Natural killer cell (primary cell): ENCODE results near the gene TMEM61. TPM values are rescaled to one million over a fixed set of nuclear protein-coding genes. Genes with fewer than 3 reads are reported as not detected.

Experiments
- ATAC-seq, 3 donors: fragments of 150-1000 bp in 2 of 3; fragments of 200-7000 bp in 1 of 3; cut with Tn5 transposase; 1 replicate in 1 of 3; 2 replicates in 2 of 3; pipeline ENCODE4 v1.10.0; 2021; ENCODE audit warnings: mild to moderate bottlenecking in 2 of 3, moderate library complexity in 2 of 3
- DNase-seq, 2 donors: peaks; one replicate each; pipeline versions ENCODE4 v3.0.0 to v3.0.0-alpha.2; 2013 to 2021; ENCODE audit warnings: mixed read lengths in 1 of 2
- H3K27ac ChIP-seq: one replicate; pipeline ENCODE4 v1.5.1; 2013; ENCODE audit warnings: mild to moderate bottlenecking, low read length
- H3K27me3 ChIP-seq: one replicate; pipeline ENCODE4 v1.6.1; 2013; ENCODE audit warnings: low read length; ENCODE audit not compliant: control insufficient read depth, insufficient read depth
- H3K36me3 ChIP-seq: one replicate; pipeline ENCODE4 v1.6.1; 2013; ENCODE audit warnings: low read length; ENCODE audit not compliant: control insufficient read depth, insufficient read depth
- H3K4me1 ChIP-seq: one replicate; pipeline ENCODE4 v1.6.1; 2013; ENCODE audit warnings: low read length; ENCODE audit not compliant: control insufficient read depth, insufficient read depth
- H3K4me3 ChIP-seq: one replicate; pipeline ENCODE4 v1.5.1; 2013; ENCODE audit warnings: low read length
- H3K9me3 ChIP-seq: one replicate; pipeline ENCODE4 v1.6.1; 2013; ENCODE audit warnings: low read length; ENCODE audit not compliant: control insufficient read depth, insufficient read depth
- H3K27ac Mint-ChIP-seq, 2 donors: one replicate each; pipeline ENCODE4 v1.8.0; 2022; ENCODE audit warnings: mild to moderate bottlenecking in 2 of 2, mixed read lengths in 2 of 2, moderate library complexity in 1 of 2
- H3K27me3 Mint-ChIP-seq, 2 donors: one replicate each; pipeline ENCODE4 v1.8.0; 2022; ENCODE audit warnings: low read depth in 2 of 2, mixed read lengths in 2 of 2
- H3K36me3 Mint-ChIP-seq: one replicate; pipeline ENCODE4 v1.8.0; 2022; ENCODE audit warnings: mixed read lengths
- H3K4me1 Mint-ChIP-seq, 2 donors: one replicate each; pipeline ENCODE4 v1.8.0; 2022; ENCODE audit warnings: mixed read lengths in 2 of 2
- H3K4me3 Mint-ChIP-seq: one replicate; pipeline ENCODE4 v1.8.0; 2022; ENCODE audit warnings: mild to moderate bottlenecking, moderate library complexity, mixed read lengths
- H3K9me3 Mint-ChIP-seq, 2 donors: one replicate each; pipeline ENCODE4 v1.8.0; 2022; ENCODE audit warnings: mixed read lengths in 2 of 2
- WGBS: methylation state at CpG from one replicate; pipeline ENCODE4 v1.1.7; 2013; ENCODE audit warnings: missing lambda C conversion rate; ENCODE audit not compliant: insufficient coverage; 5-methylcytosine and 5-hydroxymethylcytosine counted together
- intact Hi-C: fragments of 100-400 bp; cut with micrococcal nuclease; formaldehyde crosslinking; loops from one replicate; pipeline ENCODE4 v1.14.2; 2022
- total RNA-seq, 4 donors: library from RNA; stranded (reverse); fragments of 120-200 nt in 1 of 4; gene quantifications; one replicate each; pipeline versions ENCODE4 v1.2.3 to v1.2.4, GENCODE V29; 2013 to 2022
- TF ChIP-seq, protein P1 (sequence below): fragments of 200-600 bp; IDR thresholded peaks from one replicate; pipeline ENCODE4 v1.8.0; 2022; ENCODE audit warnings: antibody characterized with exemption

Gene TMEM61
- total RNA-seq, 3 donors from 2014 or later (not counting 1 experiment from before 2014, with no cell fraction given), result not detected

DNA sequence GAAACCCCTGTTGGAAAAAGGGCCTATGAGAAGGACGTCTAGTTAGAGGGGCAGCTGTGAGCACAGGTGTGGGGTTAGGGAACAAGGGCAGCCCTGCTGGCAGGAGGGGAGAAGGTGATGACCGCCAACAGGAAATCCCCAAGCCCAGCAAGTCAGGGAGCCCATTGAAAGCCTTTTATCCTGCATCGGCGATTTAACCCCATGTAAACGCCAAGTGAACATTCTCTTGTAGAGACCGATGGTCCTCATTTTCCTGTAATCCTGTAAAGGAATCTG lies 17.2 kb downstream of the TMEM61 start:
- Mint-ChIP-seq H3K27ac (no peak overlapping the region), H3K4me1 (peaks cover 20 to 23% of the 10 kb centered on the region in 2 donors), H3K36me3 (no peaks in the 10 kb centered on the region), H3K9me3 (peaks cover 0 to 2% of the 10 kb centered on the region in 2 donors), H3K4me3 (peak overlapping the region; percentile 31), H3K27me3 (peaks cover 24 to 26% of the 10 kb centered on the region in 2 donors)
- ATAC-seq, result no peak
- 71% methylated on average over 6 of the region's 6 CpGs for WGBS
- H3K9me3 ChIP-seq, result no peaks in the 10 kb centered on the region
- no peak overlapping the region for H3K4me3 ChIP-seq
- no peaks in the 10 kb centered on the region for H3K36me3 ChIP-seq
- H3K27me3 ChIP-seq, result peaks cover 15% of the 10 kb centered on the region
- intact Hi-C loops, result loop anchor here (2.0 kb wide), 1 partner anchor 325 kb away; no protein-coding TSS in a partner anchor
- H3K27ac ChIP-seq, result no peak overlapping the region
- no peak for DNase-seq
- peaks cover 21% of the 10 kb centered on the region for H3K4me1 ChIP-seq
- TF ChIP-seq, protein P1, sequence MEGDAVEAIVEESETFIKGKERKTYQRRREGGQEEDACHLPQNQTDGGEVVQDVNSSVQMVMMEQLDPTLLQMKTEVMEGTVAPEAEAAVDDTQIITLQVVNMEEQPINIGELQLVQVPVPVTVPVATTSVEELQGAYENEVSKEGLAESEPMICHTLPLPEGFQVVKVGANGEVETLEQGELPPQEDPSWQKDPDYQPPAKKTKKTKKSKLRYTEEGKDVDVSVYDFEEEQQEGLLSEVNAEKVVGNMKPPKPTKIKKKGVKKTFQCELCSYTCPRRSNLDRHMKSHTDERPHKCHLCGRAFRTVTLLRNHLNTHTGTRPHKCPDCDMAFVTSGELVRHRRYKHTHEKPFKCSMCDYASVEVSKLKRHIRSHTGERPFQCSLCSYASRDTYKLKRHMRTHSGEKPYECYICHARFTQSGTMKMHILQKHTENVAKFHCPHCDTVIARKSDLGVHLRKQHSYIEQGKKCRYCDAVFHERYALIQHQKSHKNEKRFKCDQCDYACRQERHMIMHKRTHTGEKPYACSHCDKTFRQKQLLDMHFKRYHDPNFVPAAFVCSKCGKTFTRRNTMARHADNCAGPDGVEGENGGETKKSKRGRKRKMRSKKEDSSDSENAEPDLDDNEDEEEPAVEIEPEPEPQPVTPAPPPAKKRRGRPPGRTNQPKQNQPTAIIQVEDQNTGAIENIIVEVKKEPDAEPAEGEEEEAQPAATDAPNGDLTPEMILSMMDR, result no peak

DNA sequence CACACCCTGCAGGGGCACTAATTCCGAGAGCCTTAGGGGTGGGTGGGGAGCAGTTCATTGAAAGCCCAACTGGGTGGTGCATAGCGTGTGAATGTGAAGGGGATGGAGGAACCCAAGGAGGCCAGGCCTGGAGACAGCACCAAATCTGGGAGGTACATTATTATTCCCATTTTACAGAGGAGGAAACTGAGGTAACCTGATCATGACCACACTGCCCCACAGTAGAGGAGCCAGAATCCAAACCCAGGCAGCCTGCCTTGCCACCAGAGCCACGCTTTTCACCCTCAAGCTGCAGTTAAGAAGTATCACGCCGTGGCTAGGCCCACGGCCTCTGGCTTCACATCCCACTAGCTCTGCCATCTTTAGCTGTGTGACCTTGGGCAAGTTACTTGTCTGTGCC lies 17.7 kb downstream of the TMEM61 start:
- Histone ChIP-seq H3K4me1 (peaks cover 21% of the 10 kb centered on the region), H3K4me3 (no peak overlapping the region), H3K9me3 (no peaks in the 10 kb centered on the region), H3K36me3 (no peaks in the 10 kb centered on the region), H3K27ac (no peak overlapping the region), H3K27me3 (peaks cover 15% of the 10 kb centered on the region)
- intact Hi-C loops, result no loop called here
- peaks cover 24 to 26% of the 10 kb centered on the region in 2 donors for H3K27me3 Mint-ChIP-seq
- no peaks in the 10 kb centered on the region for H3K36me3 Mint-ChIP-seq
- peaks cover 20 to 23% of the 10 kb centered on the region in 2 donors for H3K4me1 Mint-ChIP-seq
- no peak overlapping the region for H3K27ac Mint-ChIP-seq
- ATAC-seq (no peak), DNase-seq (no peak)
- 74% methylated on average over 6 of the region's 6 CpGs for WGBS
- no peak overlapping the region for H3K4me3 Mint-ChIP-seq
- peaks cover 0 to 2% of the 10 kb centered on the region in 2 donors for H3K9me3 Mint-ChIP-seq
- TF ChIP-seq, protein P1, result no peak

DNA sequence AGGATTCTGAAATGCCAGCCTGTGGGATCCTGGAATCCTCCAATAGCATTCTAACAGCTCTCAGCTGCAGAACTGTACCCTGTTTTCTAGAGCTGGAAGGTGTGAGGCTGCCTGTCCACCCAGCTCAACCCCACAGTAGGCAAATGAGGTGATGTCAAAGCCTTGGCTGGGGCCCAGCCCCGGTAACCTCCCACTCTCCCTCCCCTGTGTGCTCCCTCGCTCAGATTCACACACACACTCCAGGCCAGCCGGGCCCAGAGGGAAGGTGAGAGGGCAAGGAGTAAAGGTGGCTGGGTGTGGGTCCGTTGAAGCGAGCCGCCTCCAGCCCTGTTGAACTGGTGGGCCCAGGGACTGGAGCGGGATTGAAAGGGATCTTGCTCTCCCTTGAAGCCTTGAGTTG lies 18.2 kb downstream of the TMEM61 start, which contains the start of gene BSND:
Gene BSND, plus strand, starts transcription at position 257 of the 400 bp plus-strand sequence. CDS start 254 bp downstream, outside the sequence.
- H3K4me1 ChIP-seq, result peaks cover 21% of the 10 kb centered on the region
- peaks cover 15% of the 10 kb centered on the region for H3K27me3 ChIP-seq
- Mint-ChIP-seq H3K27ac (no peak within 1 kb of the TSS), H3K4me3 (no peak within 1 kb of the TSS), H3K36me3 (no peaks in the 10 kb centered on the region), H3K27me3 (peaks cover 24 to 26% of the 10 kb centered on the region in 2 donors), H3K9me3 (peaks cover 0 to 2% of the 10 kb centered on the region in 2 donors), H3K4me1 (peaks cover 20 to 23% of the 10 kb centered on the region in 2 donors)
- no peaks in the 10 kb centered on the region for H3K9me3 ChIP-seq
- H3K36me3 ChIP-seq, result no peaks in the 10 kb centered on the region
- ATAC-seq (no peak), DNase-seq (no peak)
- 92% methylated on average over 4 of the region's 7 CpGs for WGBS
- TF ChIP-seq, protein P1, result no peak
- no peak within 1 kb of the TSS for H3K27ac ChIP-seq
- H3K4me3 ChIP-seq, result no peak within 1 kb of the TSS
- intact Hi-C loops, result no loop called here
